Large intestine (tissue), 3 donors: ENCODE data around the gene CPNE9. TPM values are rescaled to one million over a fixed set of nuclear protein-coding genes. Genes with fewer than 3 reads are reported as not detected.

Source experiments
- DNase-seq, 2 donors: peaks; one replicate each; pipeline versions ENCODE4 v3.0.0 to v3.0.0-alpha.2; 2013
- H3K27ac ChIP-seq: one replicate; pipeline ENCODE4 v1.5.1; 2013; ENCODE audit warnings: low read length
- H3K27me3 ChIP-seq: 2 replicates; pipeline ENCODE4 v1.6.1; 2013; ENCODE audit warnings: low read length; ENCODE audit not compliant: control insufficient read depth, insufficient read depth
- H3K36me3 ChIP-seq: 2 replicates; pipeline ENCODE4 v1.6.1; 2013; ENCODE audit warnings: low read length; ENCODE audit not compliant: control insufficient read depth, insufficient read depth
- H3K4me1 ChIP-seq: one replicate; pipeline ENCODE4 v1.6.1; 2013; ENCODE audit warnings: low read length; ENCODE audit not compliant: control insufficient read depth, insufficient read depth
- H3K4me3 ChIP-seq: one replicate; pipeline ENCODE4 v1.5.1; 2013; ENCODE audit warnings: low read length
- H3K9me3 ChIP-seq: one replicate; pipeline ENCODE4 v1.6.1; 2013; ENCODE audit warnings: mild to moderate bottlenecking, low read depth, low read length, moderate library complexity; ENCODE audit not compliant: control insufficient read depth
- WGBS: methylation state at CpG from one replicate; pipeline ENCODE4 v1.1.5; 2013; ENCODE audit warnings: low lambda C conversion rate; ENCODE audit not compliant: insufficient coverage; 5-methylcytosine and 5-hydroxymethylcytosine counted together
- polyA plus RNA-seq: library from polyadenylated mRNA; unstranded; fragments of 120-200 nt; gene quantifications from one replicate; pipeline ENCODE4 v1.2.1, GENCODE V29; 2013

Gene CPNE9
- polyA plus RNA-seq, 1 donor, result 0.73 TPM

- H3K27me3 ChIP-seq, result peaks cover 2% of the 10 kb centered on the region
- H3K4me3 ChIP-seq, result no peak overlapping the region
- peak in 1 of 2 donors; percentile 61 for DNase-seq
- no peaks in the 10 kb centered on the region for H3K9me3 ChIP-seq
- H3K36me3 ChIP-seq, result no peaks in the 10 kb centered on the region
- peak overlapping the region; percentile 64 for H3K27ac ChIP-seq
- WGBS, result no CpG with 5 or more reads among the region's 4 CpGs
- peaks cover 9% of the 10 kb centered on the region for H3K4me1 ChIP-seq
Observed at GRCh38 chr3:9715136-9715535, 11.5 kb downstream of the CPNE9 start.

DNA sequence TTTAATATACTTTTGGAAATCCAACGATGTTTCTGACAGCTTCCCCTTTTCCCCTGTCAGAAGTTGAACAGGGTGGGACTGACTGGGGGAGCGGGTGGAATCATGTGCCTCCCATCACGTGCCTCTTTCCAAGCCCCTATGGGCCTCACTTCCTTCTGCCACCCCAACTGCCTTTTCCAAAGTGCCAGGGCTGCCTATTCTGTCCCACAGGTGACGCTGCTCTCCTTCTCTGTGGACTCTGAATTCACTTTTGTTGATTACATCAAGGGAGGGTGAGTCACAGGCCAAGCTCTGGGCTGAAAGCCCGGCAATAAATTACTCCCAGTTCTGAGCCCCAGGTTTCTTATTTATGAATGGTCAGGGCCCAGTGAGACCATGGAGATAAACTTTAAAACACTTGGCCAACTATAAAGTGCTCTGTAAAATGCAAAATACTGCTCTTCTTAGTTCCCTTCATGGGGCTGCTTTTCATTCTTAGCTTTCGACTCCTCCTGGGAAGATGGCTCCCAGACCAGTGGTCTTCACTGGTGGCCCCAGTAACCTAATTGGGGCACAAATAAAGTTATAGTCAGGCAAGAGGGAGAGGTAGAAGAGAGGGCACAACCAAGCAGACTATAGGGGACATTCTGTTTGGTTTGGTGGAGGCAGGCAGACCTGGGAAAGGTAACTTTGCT lies 12.3 kb downstream of the CPNE9 start:
- WGBS, result 60% methylated on average over 1 of the region's 6 CpGs

DNA sequence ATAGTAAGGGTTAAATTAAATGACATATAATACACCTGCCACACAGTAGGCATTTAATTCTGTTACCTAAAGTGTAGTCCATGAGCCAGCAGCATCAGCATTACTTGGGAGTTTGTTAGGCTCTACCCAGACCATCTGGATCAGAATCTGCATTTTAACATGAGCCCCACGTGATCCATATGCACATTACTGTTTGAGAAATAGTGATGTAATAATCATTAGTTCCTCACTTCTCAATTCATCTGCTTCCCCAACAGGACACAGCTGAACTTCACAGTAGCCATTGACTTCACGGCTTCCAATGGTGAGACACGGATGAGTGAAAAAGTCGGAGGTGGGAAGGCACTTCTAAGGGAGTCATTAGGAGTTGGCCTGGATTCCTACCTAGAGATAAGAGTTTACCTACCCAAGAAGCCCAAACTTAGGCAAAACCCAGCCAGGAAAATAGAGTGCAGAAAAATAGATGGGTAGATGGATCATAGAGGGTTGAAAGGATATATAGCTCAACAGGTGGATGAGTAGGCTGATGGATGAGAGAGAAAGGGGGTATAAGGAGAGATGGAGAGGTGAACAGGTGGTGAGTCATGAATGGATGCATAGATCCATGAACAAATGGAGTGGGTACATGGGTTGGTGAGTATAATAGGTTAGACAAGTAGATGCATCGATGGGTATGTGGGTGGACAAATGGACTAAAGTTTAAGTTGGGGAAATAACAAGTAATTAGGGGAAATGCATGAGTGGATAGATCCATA lies 13.3 kb downstream of the CPNE9 start:
- peaks cover 2% of the 10 kb centered on the region for H3K27me3 ChIP-seq
- no peaks in the 10 kb centered on the region for H3K9me3 ChIP-seq
- peaks cover 9% of the 10 kb centered on the region for H3K4me1 ChIP-seq
- H3K36me3 ChIP-seq, result no peaks in the 10 kb centered on the region
- no peak for DNase-seq
- H3K27ac ChIP-seq, result no peak overlapping the region
- no peak overlapping the region for H3K4me3 ChIP-seq
- WGBS, result 93% methylated on average over 2 of the region's 5 CpGs

More for the DNA sequence above, 12.3 kb downstream of the CPNE9 start:
- Histone ChIP-seq H3K27me3 (peaks cover 2% of the 10 kb centered on the region), H3K36me3 (no peaks in the 10 kb centered on the region), H3K9me3 (no peaks in the 10 kb centered on the region), H3K4me3 (no peak overlapping the region), H3K27ac (peak overlapping the region; percentile 64), H3K4me1 (peaks cover 9% of the 10 kb centered on the region)
- peak; percentile 87 to 94 for DNase-seq

- Histone ChIP-seq H3K27me3 (peaks cover 1% of the 10 kb centered on the region), H3K4me3 (no peak overlapping the region), H3K27ac (no peak overlapping the region), H3K4me1 (peaks cover 9% of the 10 kb centered on the region), H3K36me3 (no peaks in the 10 kb centered on the region), H3K9me3 (no peaks in the 10 kb centered on the region)
- DNase-seq, result no peak
- WGBS, result 92% methylated on average over 1 of the region's 1 CpG
Observed at GRCh38 chr3:9717563-9717962, 13.9 kb downstream of the CPNE9 start.

- H3K36me3 ChIP-seq, result no peaks in the 10 kb centered on the region
- H3K27me3 ChIP-seq, result no peaks in the 10 kb centered on the region
- peaks cover 9% of the 10 kb centered on the region for H3K4me1 ChIP-seq
- no peaks in the 10 kb centered on the region for H3K9me3 ChIP-seq
- no peak for DNase-seq
- H3K27ac ChIP-seq, result no peak overlapping the region
- no peak overlapping the region for H3K4me3 ChIP-seq
- no CpG with 5 or more reads among the region's 4 CpGs for WGBS
Observed at GRCh38 chr3:9718118-9718517, 14.5 kb downstream of the CPNE9 start.

- 47% methylated on average over 3 of the region's 7 CpGs for WGBS
- Histone ChIP-seq H3K36me3 (no peaks in the 10 kb centered on the region), H3K27ac (no peak overlapping the region), H3K27me3 (peaks cover 3% of the 10 kb centered on the region), H3K4me3 (no peak overlapping the region), H3K9me3 (peaks cover 2% of the 10 kb centered on the region), H3K4me1 (peaks cover 1% of the 10 kb centered on the region)
- DNase-seq, result no peak
Observed at GRCh38 chr3:9721015-9721699, 17.5 kb downstream of the CPNE9 start.

GRCh38 chr3:9721700-9722060 lies 18.0 kb downstream of the CPNE9 start:
- H3K9me3 ChIP-seq, result peaks cover 2% of the 10 kb centered on the region
- H3K36me3 ChIP-seq, result no peaks in the 10 kb centered on the region
- H3K4me3 ChIP-seq, result no peak overlapping the region
- DNase-seq, result no peak
- peaks cover 3% of the 10 kb centered on the region for H3K27me3 ChIP-seq
- no peaks in the 10 kb centered on the region for H3K4me1 ChIP-seq
- 100% methylated on average over 1 of the region's 2 CpGs for WGBS
- H3K27ac ChIP-seq, result no peak overlapping the region

DNA sequence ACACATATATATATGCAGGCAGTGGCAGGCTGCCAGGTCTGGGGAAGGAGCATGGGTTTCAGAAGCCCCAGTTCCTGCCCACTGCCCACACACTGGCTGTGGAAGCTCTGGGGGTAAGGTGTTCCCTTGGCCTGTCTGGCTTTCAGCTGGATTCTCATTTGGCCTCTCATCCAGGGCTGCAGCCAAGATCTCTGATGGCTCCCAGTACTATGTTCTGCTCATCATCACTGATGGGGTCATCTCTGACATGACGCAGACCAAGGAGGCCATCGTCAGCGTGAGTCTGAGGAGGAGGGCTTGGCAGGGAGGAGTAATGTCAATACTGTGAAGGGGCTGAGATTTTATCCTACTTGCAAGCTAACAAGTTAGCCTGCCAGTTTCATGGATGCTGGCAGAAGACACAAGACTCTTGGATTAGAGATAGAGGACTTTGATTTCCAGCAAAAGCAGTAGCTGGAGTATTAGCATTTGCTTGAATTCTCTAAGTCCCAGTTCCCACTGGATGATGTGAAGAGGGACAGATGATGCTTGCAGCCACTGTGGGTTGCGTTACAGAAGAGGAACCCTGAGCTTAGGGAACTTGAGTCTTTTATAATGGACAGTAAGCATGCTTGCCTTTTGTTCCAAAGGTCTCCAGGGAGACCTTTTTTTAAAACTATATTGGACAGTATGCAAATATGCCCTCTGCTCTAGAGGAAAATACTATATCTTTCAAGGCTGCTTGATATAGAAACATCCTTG lies 22.3 kb downstream of the CPNE9 start:
- no CpG with 5 or more reads among the region's 4 CpGs for WGBS

GRCh38 chr3:9727041-9727595 lies 23.5 kb downstream of the CPNE9 start:
- 14% methylated on average over 1 of the region's 11 CpGs for WGBS
- Histone ChIP-seq H3K27me3 (peaks cover 3% of the 10 kb centered on the region), H3K9me3 (peaks cover 2% of the 10 kb centered on the region), H3K27ac (no peak overlapping the region), H3K4me3 (no peak overlapping the region), H3K36me3 (no peaks in the 10 kb centered on the region), H3K4me1 (peaks cover 3% of the 10 kb centered on the region)
- DNase-seq, result no peak

More for the DNA sequence above, 22.3 kb downstream of the CPNE9 start:
- Histone ChIP-seq H3K27me3 (peaks cover 3% of the 10 kb centered on the region), H3K4me3 (no peak overlapping the region), H3K4me1 (peaks cover 3% of the 10 kb centered on the region), H3K9me3 (peaks cover 2% of the 10 kb centered on the region), H3K27ac (no peak overlapping the region), H3K36me3 (no peaks in the 10 kb centered on the region)
- no peak for DNase-seq

GRCh38 chr3:9727743-9728142 lies 24.1 kb downstream of the CPNE9 start:
- peaks cover 2% of the 10 kb centered on the region for H3K9me3 ChIP-seq
- peaks cover 7% of the 10 kb centered on the region for H3K4me1 ChIP-seq
- no peaks in the 10 kb centered on the region for H3K36me3 ChIP-seq
- no peak for DNase-seq
- no peak overlapping the region for H3K27ac ChIP-seq
- peaks cover 3% of the 10 kb centered on the region for H3K27me3 ChIP-seq
- H3K4me3 ChIP-seq, result no peak overlapping the region
- 92% methylated on average over 2 of the region's 2 CpGs for WGBS
